Right cardiac atrium (tissue), 5 donors: ENCODE data around the gene NEK6. TPM values are rescaled to one million over a fixed set of nuclear protein-coding genes. Genes with fewer than 3 reads are reported as not detected.
A peak's percentile ranks its signal among the peaks of the same experiment; 100 is the strongest.

Experiments used
- ATAC-seq, 2 donors: fragments of 200-7000 bp; cut with Tn5 transposase; one replicate each; pipeline versions ENCODE4 v1.8.0 to v1.9.1; 2020; ENCODE audit warnings: moderate library complexity in 2 of 2, mild to moderate bottlenecking in 1 of 2
- DNase-seq, 3 donors: peaks; one replicate each; pipeline ENCODE4 v3.0.0-alpha.2; 2020
- H3K27ac ChIP-seq: one replicate; pipeline ENCODE4 v1.5.1; 2013; ENCODE audit warnings: mild to moderate bottlenecking, low read length, control low read depth, moderate library complexity
- H3K27me3 ChIP-seq: one replicate; pipeline ENCODE4 v1.6.1; 2013; ENCODE audit not compliant: control insufficient read depth, insufficient read depth
- H3K4me1 ChIP-seq: one replicate; pipeline ENCODE4 v1.6.1; 2013; ENCODE audit warnings: low read length; ENCODE audit not compliant: control insufficient read depth, insufficient read depth
- H3K4me3 ChIP-seq: one replicate; pipeline ENCODE4 v1.5.1; 2013; ENCODE audit warnings: low read length, control low read depth
- H3K9me3 ChIP-seq: one replicate; pipeline ENCODE4 v1.6.1; 2013; ENCODE audit warnings: low read length; ENCODE audit not compliant: control insufficient read depth
- WGBS: extraction: QIAGEN DNeasy Blood & Tissue Kit; methylation state at CpG from one replicate; pipeline ENCODE4 v1.1.7; 2013; 5-methylcytosine and 5-hydroxymethylcytosine counted together
- intact Hi-C, 4 donors: fragments of 100-400 bp; cut with DNase I; formaldehyde crosslinking; loops; one replicate each; pipeline versions ENCODE4 v1.11.0 to v1.14.0; 2022 to 2023
- polyA plus RNA-seq: library from polyadenylated mRNA; stranded (reverse); fragments of 200-250 nt; gene quantifications from one replicate; pipeline ENCODE4 v1.2.3, GENCODE V29; 2013
- total RNA-seq, 4 donors: library from RNA; stranded (reverse); fragmentation: NEBNext Ultra II Directional; extraction: Animal tissue kit (Norgen Biotek cat#: 25700); gene quantifications; one replicate each; pipeline ENCODE4 v1.2.1, GENCODE V29; 2021
- donor health status: healthy with polysubstance abuse.
- donor health status: DM: no; HTN: yes; CAD: no.
- donor health status: DM: no; HTN: no; CAD: no.
- donor health status: DM: no; HTN: yes; CAD: no; lungs with severe emphysema.
- donor health status: DM: yes; HTN: yes; CAD: no.

The NEK6 gene
- total and polyA plus RNA-seq, 5 donors = 4.7 to 19.2 (median 12.2) TPM

DNA sequence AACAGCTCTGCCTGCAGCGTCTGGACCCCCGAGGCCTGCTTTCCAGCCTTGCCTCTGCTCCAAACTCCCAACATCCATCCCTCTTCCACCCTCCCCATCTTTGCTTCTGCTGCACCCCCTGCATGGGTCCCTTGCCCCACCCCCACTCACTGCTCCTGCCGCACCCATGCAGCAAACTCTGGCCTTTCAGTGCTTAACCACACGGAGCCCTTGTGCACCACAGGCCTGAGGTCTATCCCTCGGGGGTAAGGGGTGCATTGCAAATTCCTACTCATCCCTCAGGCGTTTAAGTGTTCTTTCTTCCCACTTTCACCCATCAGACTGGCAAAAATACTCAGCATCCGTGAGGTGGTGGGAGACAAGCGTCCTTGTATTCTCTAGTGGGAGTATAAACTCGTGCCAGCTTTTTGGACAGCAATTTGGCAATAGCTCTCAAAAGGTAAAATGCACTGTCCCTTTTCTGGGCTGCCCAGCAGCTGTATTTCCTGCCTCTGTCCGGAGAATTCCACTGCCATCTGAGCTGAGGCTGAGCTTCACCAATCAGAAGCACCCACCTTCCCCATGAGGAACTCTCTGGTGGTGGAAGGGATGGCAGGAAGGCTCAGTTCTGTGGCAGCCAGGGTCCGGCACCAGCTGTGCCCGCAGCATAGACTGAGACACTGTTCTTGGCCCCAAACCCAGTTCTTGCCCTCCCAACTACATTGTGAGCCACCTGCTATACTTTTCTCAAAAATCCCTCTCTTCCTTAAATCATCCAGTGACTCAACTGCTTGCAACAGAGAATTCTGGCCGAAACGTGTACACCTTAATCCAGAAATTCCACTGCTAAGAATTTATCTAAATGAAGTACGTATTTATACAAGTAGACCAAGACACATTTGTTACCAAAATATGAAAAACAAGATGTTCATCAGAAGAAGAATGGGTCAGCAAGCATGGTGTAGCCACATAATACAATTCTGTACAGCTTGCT, 142.5 kb downstream of the NEK6 start:
- no peak overlapping the region for H3K4me3 ChIP-seq
- WGBS = 43% methylated on average over 15 of the region's 15 CpGs
- ATAC-seq (peak in 1 of 2 donors; percentile 44), DNase-seq (no peak)
- peaks cover 6% of the 10 kb centered on the region for H3K4me1 ChIP-seq
- no peaks in the 10 kb centered on the region for H3K9me3 ChIP-seq
- H3K27me3 ChIP-seq = no peaks in the 10 kb centered on the region
- H3K27ac ChIP-seq = no peak overlapping the region
- intact Hi-C loops = no loop called here

Other genes starting within 250 kb of the NEK6 start
- under 1 TPM in 1 of 4 donors, not detected in 3; 0.17 TPM for gene LHX2, start 246.2 kb upstream of the NEK6 start, total RNA-seq
- 0.07 TPM for gene LHX2, start 246.2 kb upstream of the NEK6 start, polyA plus RNA-seq
- gene PSMB7, start 157.5 kb downstream of the NEK6 start, total RNA-seq = 100 to 1,000 TPM; 130 to 152 (median 137) TPM
- gene PSMB7, start 157.5 kb downstream of the NEK6 start, polyA plus RNA-seq = 203 TPM
- under 1 TPM in 2 of 4 donors, not detected in 2; 0.15 to 0.29 TPM for gene ADGRD2, start 192.5 kb downstream of the NEK6 start, total RNA-seq
- 0.05 TPM for gene ADGRD2, start 192.5 kb downstream of the NEK6 start, polyA plus RNA-seq
- not detected for gene NR5A1, start 249.4 kb downstream of the NEK6 start, total RNA-seq
- gene NR5A1, start 249.4 kb downstream of the NEK6 start, polyA plus RNA-seq = not detected